ENCODE data around the gene TCAP. TPM values are rescaled to one million over a fixed set of nuclear protein-coding genes. Genes with fewer than 3 reads are reported as not detected.

The TCAP gene
- total and polyA plus RNA-seq, 2 experiments from 2014 or later: 0.61 to 2.1 TPM

GRCh38 chr17:39629898-39630297 lies 35.3 kb upstream of the TCAP start:
- DNase-seq (ENCODE audit: low spot score): no peak
- H3K9me2 ChIP-seq (ENCODE audit: insufficient read depth): no peaks in the 10 kb centered on the region
- peaks cover 75% of the 10 kb centered on the region for H3K4me1 Mint-ChIP-seq
- H4K20me1 ChIP-seq (replicated peaks; ENCODE audit: insufficient read depth): no peaks in the 10 kb centered on the region
- peaks cover 52% of the 10 kb centered on the region for H3K27me3 Mint-ChIP-seq (ENCODE audit: insufficient read depth, low read depth, poor library complexity)
- H3K4me2 ChIP-seq: peak overlapping the region; percentile 95; the same call in 1 of the 2 replicates
- H3K9me3 Mint-ChIP-seq: no peaks in the 10 kb centered on the region; the same call in 2 of the 3 replicates
- no peaks in the 10 kb centered on the region for H3K36me3 ChIP-seq (ENCODE audit: insufficient read depth)
- H3K4me3 Mint-ChIP-seq: no peak overlapping the region
- H3F3A ChIP-seq (replicated peaks; ENCODE audit: low read depth): 0 out of 2 replicates have a peak, but pooled peaks cover 8% of the 10 kb centered on the region
- no peak overlapping the region for H3K27ac Mint-ChIP-seq
- H2AFZ ChIP-seq: no peak overlapping the region
- H3K4me1 ChIP-seq (ENCODE audit: insufficient read depth): peaks cover 59% of the 10 kb centered on the region
- ATAC-seq: no peak
- H3K27me3 ChIP-seq (ENCODE audit: insufficient read depth): peaks cover 45% of the 10 kb centered on the region
- no peak overlapping the region; the same call in 1 of the 2 replicates for H3K4me3 ChIP-seq
- 0 out of 3 replicates have a peak, but pooled peaks cover 2% of the 10 kb centered on the region for H3K36me3 Mint-ChIP-seq (ENCODE audit: low read depth)
- no peak for TF ChIP-seq ZNF331 (CRISPR knock-in tag; IDR thresholded peaks at IDR 0.05; ENCODE audit: low read depth)
- TF ChIP-seq STAT1 (IDR thresholded peaks at IDR 0.05; ENCODE audit: unreplicated experiment): no peak
- H3K79me2 ChIP-seq (replicated peaks; ENCODE audit: insufficient read depth): no peaks in the 10 kb centered on the region
- H3K27ac ChIP-seq (ENCODE audit: low read depth): no peak overlapping the region

GRCh38 chr17:39631403-39631802 lies 33.7 kb upstream of the TCAP start:
- Mint-ChIP-seq H3K4me3 (peak overlapping the region; percentile 35), H3K27ac (peak overlapping the region; percentile 37), H3K9me3 (no peaks in the 10 kb centered on the region; the same call in 2 of the 3 replicates), H3K27me3 (ENCODE audit: insufficient read depth, low read depth, poor library complexity) (peaks cover 39% of the 10 kb centered on the region), H3K4me1 (peaks cover 73% of the 10 kb centered on the region), H3K36me3 (ENCODE audit: low read depth) (0 out of 3 replicates have a peak, but pooled peaks cover 2% of the 10 kb centered on the region)
- Histone ChIP-seq H3F3A (replicated peaks; ENCODE audit: low read depth) (peaks cover 11% of the 10 kb centered on the region; the same call in 1 of the 2 replicates), H3K36me3 (ENCODE audit: insufficient read depth) (no peaks in the 10 kb centered on the region), H3K4me2 (peak overlapping the region; percentile 95), H3K27ac (ENCODE audit: low read depth) (peak overlapping the region; percentile 32), H3K27me3 (ENCODE audit: insufficient read depth) (peaks cover 30% of the 10 kb centered on the region), H3K4me3 (peak overlapping the region; percentile 49), H3K4me1 (ENCODE audit: insufficient read depth) (peaks cover 73% of the 10 kb centered on the region), H4K20me1 (replicated peaks; ENCODE audit: insufficient read depth) (no peaks in the 10 kb centered on the region), H2AFZ (0 out of 2 replicates have a peak overlapping the region, but pooled peaks have one; percentile 11), H3K79me2 (replicated peaks; ENCODE audit: insufficient read depth) (no peaks in the 10 kb centered on the region), H3K9me2 (ENCODE audit: insufficient read depth) (no peaks in the 10 kb centered on the region)
- TF ChIP-seq ETS1 (IDR thresholded peaks at IDR 0.05): peak; percentile 56
- peak; percentile 74; the same call in 1 of the 2 replicates for TF ChIP-seq ZNF462 (CRISPR knock-in tag; IDR thresholded peaks at IDR 0.05)
- TF ChIP-seq CTCF (conservative IDR thresholded peaks at IDR 0.05; ENCODE audit: low read depth in 2 of 2): no peak
- peak; percentile 39; the same call in 1 of the 2 replicates for TF ChIP-seq POLR2AphosphoS5 (IDR thresholded peaks at IDR 0.05; ENCODE audit: low read depth)
- peak; percentile 27 for ATAC-seq
- DNase-seq (ENCODE audit: low spot score): peak; percentile 84
